Kidney (tissue), 14 donors: ENCODE results near the gene FAM241A. TPM values are rescaled to one million over a fixed set of nuclear protein-coding genes. Genes with fewer than 3 reads are reported as not detected.

Source experiments
- DNase-seq, 5 donors: peaks; one replicate each; pipeline ENCODE4 v3.0.0-alpha.2; 2013 to 2020
- FAIRE-seq: peaks from 2 replicates; lab custom pipeline; 2012; peaks lifted over from hg19 to GRCh38; lab: Jason Lieb, UNC
- H3K27ac ChIP-seq, 2 donors: one replicate each; pipeline ENCODE4 v1.7.0; 2013; ENCODE audit warnings: low read depth in 2 of 2, low read length in 2 of 2, inconsistent platforms in 1 of 2
- H3K27me3 ChIP-seq: one replicate; pipeline ENCODE4 v1.7.1; 2013; ENCODE audit warnings: low read length, inconsistent platforms; ENCODE audit not compliant: control insufficient read depth, insufficient read depth
- H3K36me3 ChIP-seq, 3 donors: one replicate each; pipeline versions ENCODE4 v1.7.0 to v1.7.1; 2013; ENCODE audit warnings: low read length in 3 of 3, control low read depth in 1 of 3, inconsistent platforms in 1 of 3; ENCODE audit not compliant: insufficient read depth in 3 of 3, control insufficient read depth in 2 of 3
- H3K4me1 ChIP-seq, 3 donors: one replicate each; pipeline versions ENCODE4 v1.7.0 to v1.7.1; 2013; ENCODE audit warnings: low read length in 3 of 3, inconsistent platforms in 1 of 3, low read depth in 1 of 3; ENCODE audit not compliant: control insufficient read depth in 2 of 3, insufficient read depth in 2 of 3
- H3K4me3 ChIP-seq, 3 donors: one replicate each; pipeline versions ENCODE4 v1.7.0 to v1.8.1; 2013; ENCODE audit warnings: low read length in 3 of 3, control low read depth in 1 of 3, inconsistent platforms in 1 of 3
- H3K9ac ChIP-seq, 3 donors: one replicate each; pipeline versions ENCODE4 v1.7.0 to v1.7.1; 2013; ENCODE audit warnings: low read length in 3 of 3, control low read depth in 1 of 3, inconsistent platforms in 1 of 3
- H3K9me3 ChIP-seq, 3 donors: one replicate each; pipeline versions ENCODE4 v1.7.0 to v1.7.1; 2013; ENCODE audit warnings: low read length in 3 of 3, control low read depth in 1 of 3, inconsistent platforms in 1 of 3; ENCODE audit not compliant: control insufficient read depth in 2 of 3, insufficient read depth in 1 of 3
- intact Hi-C: fragments of 100-400 bp; cut with DNase I; formaldehyde crosslinking; loops from one replicate; pipeline ENCODE4 v1.11.1; 2022
- polyA plus RNA-seq: library from polyadenylated mRNA; stranded (reverse); fragments of 350-450 nt; fragmentation: Illumina TruSeq; extraction: RNeasy Lipid Tissue Mini Kit (QIAGEN cat#74804); gene quantifications from one replicate; pipeline ENCODE4 v1.2.3, GENCODE V29; 2014; ENCODE audit warnings: low read depth, low replicate concordance; ENCODE audit not compliant: insufficient read depth
- total RNA-seq: library from RNA; stranded (reverse); fragmentation: NEBNext Ultra II Directional; extraction: Animal tissue kit (Norgen Biotek cat#: 25700); gene quantifications from one replicate; pipeline ENCODE4 v1.2.1, GENCODE V29; 2021
- TF ChIP-seq, protein P1 (sequence below): IDR thresholded peaks from 3 replicates; pipeline ENCODE4 v1.5.1; 2012; ENCODE audit warnings: mild to moderate bottlenecking, moderate library complexity, borderline replicate concordance; ENCODE audit not compliant: insufficient read depth; ENCODE audit errors: extremely low read depth
- donor health status: control.
- donor health status: control.
- donor health status: control.
- donor health status: control.
- donor health status: control.
- donor health status: DM: yes; HTN: yes; CAD: no.
- donor health status: Normal renal cell carcinoma (clear cell type).

FAM241A gene
- total and polyA plus RNA-seq, 2 donors from 2014 or later = 1.9 to 2.9 TPM

DNA sequence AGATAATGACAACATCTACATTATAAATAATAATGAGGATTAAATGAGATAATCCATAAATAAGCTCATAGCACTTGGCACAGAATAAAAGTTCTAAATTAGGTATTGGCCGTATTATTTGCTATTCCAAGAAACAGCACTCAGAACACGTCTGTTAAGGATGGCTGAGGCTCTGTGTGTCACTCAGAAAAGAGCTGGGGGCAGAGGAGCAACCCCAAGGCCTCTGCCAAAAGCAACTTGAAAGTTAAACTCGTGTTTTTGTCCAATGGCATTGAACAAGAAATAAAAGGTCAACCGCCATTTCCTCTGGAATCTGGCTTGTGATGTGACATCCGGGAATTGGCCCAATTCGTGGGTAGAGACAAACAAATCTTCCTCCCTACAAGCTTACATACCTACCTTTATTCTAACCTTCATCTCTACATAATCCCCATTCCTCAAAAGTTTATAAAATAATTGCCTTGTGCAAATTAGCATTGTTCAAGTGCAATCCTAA lies 42.3 kb upstream of the FAM241A start:
- Histone ChIP-seq H3K27ac (no peak overlapping the region), H3K27me3 (no peaks in the 10 kb centered on the region), H3K36me3 (no peaks in the 10 kb centered on the region), H3K4me3 (no peak overlapping the region), H3K9me3 (peaks cover 0 to 2% (median 0%) of the 10 kb centered on the region in 3 donors), H3K4me1 (no peaks in the 10 kb centered on the region), H3K9ac (no peak overlapping the region)
- intact Hi-C loops = loop anchor here (5.0 kb wide), 1 partner anchor 134 kb away; no protein-coding TSS in a partner anchor
- TF ChIP-seq, protein P1, sequence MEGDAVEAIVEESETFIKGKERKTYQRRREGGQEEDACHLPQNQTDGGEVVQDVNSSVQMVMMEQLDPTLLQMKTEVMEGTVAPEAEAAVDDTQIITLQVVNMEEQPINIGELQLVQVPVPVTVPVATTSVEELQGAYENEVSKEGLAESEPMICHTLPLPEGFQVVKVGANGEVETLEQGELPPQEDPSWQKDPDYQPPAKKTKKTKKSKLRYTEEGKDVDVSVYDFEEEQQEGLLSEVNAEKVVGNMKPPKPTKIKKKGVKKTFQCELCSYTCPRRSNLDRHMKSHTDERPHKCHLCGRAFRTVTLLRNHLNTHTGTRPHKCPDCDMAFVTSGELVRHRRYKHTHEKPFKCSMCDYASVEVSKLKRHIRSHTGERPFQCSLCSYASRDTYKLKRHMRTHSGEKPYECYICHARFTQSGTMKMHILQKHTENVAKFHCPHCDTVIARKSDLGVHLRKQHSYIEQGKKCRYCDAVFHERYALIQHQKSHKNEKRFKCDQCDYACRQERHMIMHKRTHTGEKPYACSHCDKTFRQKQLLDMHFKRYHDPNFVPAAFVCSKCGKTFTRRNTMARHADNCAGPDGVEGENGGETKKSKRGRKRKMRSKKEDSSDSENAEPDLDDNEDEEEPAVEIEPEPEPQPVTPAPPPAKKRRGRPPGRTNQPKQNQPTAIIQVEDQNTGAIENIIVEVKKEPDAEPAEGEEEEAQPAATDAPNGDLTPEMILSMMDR = no peak
- DNase-seq (no peak), FAIRE-seq (no peak)

DNA sequence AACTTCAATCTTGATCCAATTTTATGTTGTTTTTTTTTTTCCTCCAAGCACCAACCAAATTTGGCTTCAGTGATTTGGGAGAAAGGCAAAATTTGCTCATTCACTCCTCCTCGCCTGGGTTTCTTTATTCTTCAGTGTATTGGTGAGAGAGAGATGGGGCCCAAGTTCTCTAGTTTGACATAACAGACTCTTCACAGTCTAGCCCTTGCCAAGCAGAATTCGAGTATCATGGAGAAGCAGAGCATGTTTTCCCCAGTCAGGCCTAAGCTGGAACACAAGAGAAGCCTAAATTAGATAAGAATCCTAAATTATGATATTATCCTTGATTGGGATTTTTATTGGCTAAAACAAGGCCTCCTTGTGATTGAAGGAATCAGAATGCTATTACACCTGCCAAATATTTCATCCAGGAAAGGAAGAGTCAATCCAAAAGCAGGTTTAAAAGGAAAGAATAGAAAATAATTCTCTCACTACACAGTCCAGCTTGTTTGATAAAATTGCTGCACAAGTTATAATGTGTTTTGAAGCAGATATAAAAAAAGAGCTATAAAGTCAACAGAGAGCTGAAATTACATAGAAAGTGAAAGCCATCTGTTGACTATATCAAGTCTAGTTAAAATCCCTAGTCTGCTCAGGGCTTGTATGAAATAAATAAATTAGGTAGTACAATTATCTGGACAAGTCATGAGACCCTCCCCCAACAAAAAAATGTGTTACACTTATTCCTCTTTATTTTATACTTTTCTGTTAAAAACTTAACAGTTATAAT lies 39.9 kb upstream of the FAM241A start:
- H3K27ac ChIP-seq = no peak overlapping the region
- intact Hi-C loops = no loop called here
- FAIRE-seq = no peak

DNA sequence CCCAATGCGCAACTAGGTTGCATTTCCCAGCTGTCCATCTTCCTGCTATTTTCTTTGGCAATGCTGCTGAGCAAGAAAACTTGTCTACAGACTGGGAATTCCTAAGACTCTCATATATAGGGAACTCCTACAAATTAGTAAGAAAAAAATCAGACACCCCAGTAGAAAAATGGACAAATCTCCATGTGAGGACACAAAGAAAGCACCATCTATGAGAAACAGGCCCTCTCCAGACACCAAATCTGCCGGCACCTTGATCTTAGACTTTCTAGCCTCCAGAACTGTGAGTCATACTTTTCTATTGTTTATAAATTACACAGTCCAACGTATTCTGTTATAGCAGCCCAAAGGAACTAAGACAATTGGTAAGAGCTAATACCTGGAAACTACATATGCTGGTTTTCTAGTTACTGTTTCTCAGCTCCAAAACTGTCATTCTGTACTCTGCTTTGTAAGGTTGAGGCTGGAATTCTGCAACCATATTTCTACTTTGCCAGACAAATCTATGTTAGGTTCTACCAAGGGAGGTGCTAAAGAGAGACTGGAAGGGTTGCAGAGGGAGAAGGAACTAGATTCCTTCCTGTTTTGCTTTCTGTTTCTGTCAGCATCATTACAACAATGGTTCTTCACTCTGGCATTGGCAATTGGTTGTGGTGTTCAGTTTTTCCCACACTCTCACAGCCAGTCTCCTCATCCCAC lies 35.7 kb upstream of the FAM241A start:
- Histone ChIP-seq H3K9me3 (peaks cover 0 to 2% (median 0%) of the 10 kb centered on the region in 3 donors), H3K36me3 (no peaks in the 10 kb centered on the region), H3K4me3 (no peak overlapping the region), H3K4me1 (no peaks in the 10 kb centered on the region), H3K27me3 (no peaks in the 10 kb centered on the region), H3K9ac (no peak overlapping the region), H3K27ac (no peak overlapping the region)
- TF ChIP-seq, protein P1 = no peak
- intact Hi-C loops = no loop called here
- no peak for DNase-seq
- FAIRE-seq = no peak

More for the DNA sequence above, 39.9 kb upstream of the FAM241A start:
- peaks cover 0 to 2% (median 0%) of the 10 kb centered on the region in 3 donors for H3K9me3 ChIP-seq
- no peaks in the 10 kb centered on the region for H3K4me1 ChIP-seq
- no peak overlapping the region for H3K4me3 ChIP-seq
- DNase-seq = no peak
- TF ChIP-seq, protein P1 = no peak
- H3K27me3 ChIP-seq = no peaks in the 10 kb centered on the region
- H3K36me3 ChIP-seq = no peaks in the 10 kb centered on the region
- H3K9ac ChIP-seq = no peak overlapping the region
